ENCODE data around the gene MOCS3. TPM values are rescaled to one million over a fixed set of nuclear protein-coding genes. Genes with fewer than 3 reads are reported as not detected.

The MOCS3 gene
- total and polyA plus RNA-seq, 2 of the 4 experiments (the other 2 are of a cell fraction) = 3.3 to 9.9 TPM

DNA sequence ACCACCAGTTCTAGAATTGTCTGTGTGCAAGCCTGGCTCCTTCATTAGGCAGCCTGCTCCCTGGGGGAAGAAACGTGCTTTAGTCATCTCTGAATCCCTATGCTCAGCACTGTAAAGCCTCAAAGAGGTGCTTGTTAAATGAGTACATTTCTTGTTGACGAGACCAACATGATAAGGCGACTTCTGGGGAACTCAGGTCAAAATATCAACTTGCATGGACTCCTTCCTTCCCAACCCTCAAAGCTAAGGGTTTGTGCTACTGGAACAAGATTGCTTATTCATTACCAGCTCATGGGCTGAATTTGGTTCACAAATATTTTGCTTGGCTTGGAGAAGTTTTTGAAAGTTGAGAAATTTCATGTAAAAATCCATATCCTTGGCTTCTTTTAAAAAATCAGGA, 53.7 kb downstream of the MOCS3 start:
- ATAC-seq (ENCODE audit: low read depth) (no peak), DNase-seq (no peak)
- peaks cover 3% of the 10 kb centered on the region for H3K4me1 ChIP-seq (ENCODE audit: control insufficient read depth, insufficient read depth, low read length)
- intact Hi-C loops (cut with micrococcal nuclease) (loop anchor here (10.0 kb wide), 1 partner anchor 202 kb away; no protein-coding TSS in a partner anchor), in situ Hi-C loops (cut with MboI; ENCODE audit: low sequenced_read_pairs) (no loop called here), dilution Hi-C loops (cut with HindIII; ENCODE audit: low sequenced_read_pairs, unreplicated experiment) (no loop called here)
- H3K23ac ChIP-seq (ENCODE audit: low read depth, low read length) = no peak overlapping the region
- no peak overlapping the region for H2BK20ac ChIP-seq (ENCODE audit: low read depth, low read length)
- no peak overlapping the region for H2BK5ac ChIP-seq (ENCODE audit: low read depth, low read length, poor library complexity, severe bottlenecking)
- no peak overlapping the region for H3K9ac ChIP-seq (ENCODE audit: low read depth, low read length)
- H3K4ac ChIP-seq (ENCODE audit: low read depth, low read length) = no peak overlapping the region
- no peak overlapping the region for H3K4me2 ChIP-seq (ENCODE audit: low read depth, low read length)
- H3K18ac ChIP-seq (ENCODE audit: low read depth, low read length) = no peak overlapping the region
- no peak overlapping the region for H2BK15ac ChIP-seq (ENCODE audit: low read depth, low read length)
- no peak overlapping the region for H3K27ac ChIP-seq (ENCODE audit: insufficient read depth, low read length)
- no peaks in the 10 kb centered on the region for H3K9me1 ChIP-seq (ENCODE audit: insufficient read depth, low read length)
- no peak overlapping the region for H4K8ac ChIP-seq (ENCODE audit: low read depth in 2 of 2, low read length in 2 of 2)
- H3K27me3 ChIP-seq (ENCODE audit: control insufficient read depth, insufficient read depth, low read length) = no peaks in the 10 kb centered on the region
- no peak overlapping the region for H3K56ac ChIP-seq (ENCODE audit: extremely low read depth, insufficient read depth, low read length)
- no CpG with 5 or more reads among the region's 3 CpGs for WGBS, 2 experiments (ENCODE audit: extremely low coverage in 2 of 2, insufficient read length in 1 of 2)
- H3K4me3 ChIP-seq (ENCODE audit: insufficient read depth, low read depth, low read length) = no peak overlapping the region
- no peaks in the 10 kb centered on the region for H3K9me3 ChIP-seq (ENCODE audit: control insufficient read depth, insufficient read depth, low read length)
- H2AK5ac ChIP-seq (ENCODE audit: low read depth, low read length) = no peak overlapping the region
- peaks cover 10% of the 10 kb centered on the region for H3K36me3 ChIP-seq (ENCODE audit: control insufficient read depth, insufficient read depth, low read length)
- BruUV-seq (replicated peaks) = no TSS peak
- no peak overlapping the region for H2AFZ ChIP-seq (replicated peaks; ENCODE audit: low read length, poor library complexity)
- ChIA-PET CTCF (no interaction called here), POLR2A (ENCODE audit: unreplicated experiment) (no interaction called here)
- no peak overlapping the region for H3K14ac ChIP-seq (replicated peaks; ENCODE audit: low read depth, low read length)
- no peak overlapping the region for H4K91ac ChIP-seq (ENCODE audit: insufficient read depth, low read depth, low read length)
- H2AK9ac ChIP-seq (replicated peaks; ENCODE audit: low read depth, low read length, poor library complexity) = no peak overlapping the region
- H4K5ac ChIP-seq (ENCODE audit: low read depth, low read length) = no peak overlapping the region
- H3K79me1 ChIP-seq (ENCODE audit: low read depth in 1 of 2, low read length in 2 of 2) = peaks cover 45 to 59% of the 10 kb centered on the region in 2 experiments
- TF ChIP-seq CEBPB (IDR thresholded peaks at IDR 0.05; ENCODE audit: low read depth, low read length) = no peak
- no peak for TF ChIP-seq BHLHE40 (IDR thresholded peaks at IDR 0.05; ENCODE audit: low read depth, low read length)
- no peak for TF ChIP-seq POLR2A (IDR thresholded peaks at IDR 0.05; ENCODE audit: low read depth, low read length)
- TF ChIP-seq CHD1 (IDR thresholded peaks at IDR 0.05; ENCODE audit: low read depth, low read length) = no peak
- no peak for TF ChIP-seq FOS (IDR thresholded peaks at IDR 0.05; ENCODE audit: low read depth, low read length)
- TF ChIP-seq SMC3 (IDR thresholded peaks at IDR 0.05; ENCODE audit: low read depth, low read length) = no peak
- TF ChIP-seq, protein P1, sequence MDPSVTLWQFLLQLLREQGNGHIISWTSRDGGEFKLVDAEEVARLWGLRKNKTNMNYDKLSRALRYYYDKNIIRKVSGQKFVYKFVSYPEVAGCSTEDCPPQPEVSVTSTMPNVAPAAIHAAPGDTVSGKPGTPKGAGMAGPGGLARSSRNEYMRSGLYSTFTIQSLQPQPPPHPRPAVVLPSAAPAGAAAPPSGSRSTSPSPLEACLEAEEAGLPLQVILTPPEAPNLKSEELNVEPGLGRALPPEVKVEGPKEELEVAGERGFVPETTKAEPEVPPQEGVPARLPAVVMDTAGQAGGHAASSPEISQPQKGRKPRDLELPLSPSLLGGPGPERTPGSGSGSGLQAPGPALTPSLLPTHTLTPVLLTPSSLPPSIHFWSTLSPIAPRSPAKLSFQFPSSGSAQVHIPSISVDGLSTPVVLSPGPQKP (IDR thresholded peaks at IDR 0.05; ENCODE audit: borderline replicate concordance, low read depth, low read length) = no peak
- no peak for TF ChIP-seq MXI1 (IDR thresholded peaks at IDR 0.05; ENCODE audit: borderline replicate concordance, low read depth, low read length)
- no peak overlapping the region for H2BK120ac ChIP-seq (ENCODE audit: low read depth, low read length)
- H4K20me1 ChIP-seq (ENCODE audit: insufficient read depth, low read length) = peaks cover 14% of the 10 kb centered on the region

Other genes with a start within 250 kb of the MOCS3 start
- 0.90 and 1.4 TPM in 2 replicates for gene PARD6B, start 227.2 kb upstream of the MOCS3 start, total RNA-seq (2012; rRNA removed)
- gene PARD6B, start 227.2 kb upstream of the MOCS3 start, polyA plus RNA-seq (2012; rRNA removed) = 0.14 and 0.17 TPM in 2 replicates
- gene BCAS4, start 163.8 kb upstream of the MOCS3 start, total RNA-seq (2012; rRNA removed) = 40.0 and 47.5 TPM in 2 replicates
- 42.7 and 46.9 TPM in 2 replicates for gene BCAS4, start 163.8 kb upstream of the MOCS3 start, polyA plus RNA-seq (2012; rRNA removed)
- gene ADNP, start 27.4 kb upstream of the MOCS3 start, total RNA-seq (2012; rRNA removed) = 23.1 and 23.3 TPM in 2 replicates
- 17.5 and 24.8 TPM in 2 replicates for gene ADNP, start 27.4 kb upstream of the MOCS3 start, polyA plus RNA-seq (2012; rRNA removed)
- gene DPM1, start 286 bp upstream of the MOCS3 start, total RNA-seq (2012; rRNA removed) = 89.1 and 127 TPM in 2 replicates
- gene DPM1, start 286 bp upstream of the MOCS3 start, polyA plus RNA-seq (2012; rRNA removed) = 48.8 and 59.1 TPM in 2 replicates
- 23.6 and 23.7 TPM in 2 replicates for gene KCNG1, start 64.3 kb downstream of the MOCS3 start, total RNA-seq (2012; rRNA removed)
- 51.4 and 54.6 TPM in 2 replicates for gene KCNG1, start 64.3 kb downstream of the MOCS3 start, polyA plus RNA-seq (2012; rRNA removed)